Fibroblast of lung (primary cell): ENCODE data around the gene LAP3. TPM values are rescaled to one million over a fixed set of nuclear protein-coding genes. Genes with fewer than 3 reads are reported as not detected.

Source experiments
- DNase-seq, 2 donors: peaks; one replicate each; pipeline versions ENCODE4 v3.0.0 to v3.0.0-alpha.2; 2010; ENCODE audit warnings: low read depth in 2 of 2
- H2AFZ ChIP-seq: 2 replicates; pipeline ENCODE4 v1.5.1; 2012; ENCODE audit warnings: low read length, control low read depth, inconsistent platforms
- H3K27ac ChIP-seq: 2 replicates; pipeline ENCODE4 v1.5.1; 2011; ENCODE audit warnings: low read length, control low read depth; ENCODE audit not compliant: insufficient read depth
- H3K27me3 ChIP-seq: 2 replicates; pipeline ENCODE4 v1.5.1; 2011; ENCODE audit warnings: mild to moderate bottlenecking, low read length; ENCODE audit not compliant: control insufficient read depth, insufficient read depth
- H3K36me3 ChIP-seq: 2 replicates; pipeline ENCODE4 v1.5.1; 2011; ENCODE audit warnings: low read length; ENCODE audit not compliant: control insufficient read depth, insufficient read depth
- H3K4me1 ChIP-seq: 2 replicates; pipeline ENCODE4 v1.5.1; 2011; ENCODE audit warnings: low read length; ENCODE audit not compliant: control insufficient read depth, insufficient read depth; ENCODE audit errors: extremely low read depth
- H3K4me2 ChIP-seq: 2 replicates; pipeline ENCODE4 v1.5.1; 2011; ENCODE audit warnings: low read length, control low read depth; ENCODE audit not compliant: insufficient read depth; ENCODE audit errors: extremely low read depth
- H3K4me3 ChIP-seq, 4 experiments: fragments of 200-600 bp in 1 of 4; sonication (generic) in 1 of 4; replicated peaks in 1 of 4; 2 replicates each; pipeline ENCODE4 v1.5.1; 2011 to 2016; ENCODE audit warnings: low read length in 4 of 4, low read depth in 3 of 4, mild to moderate bottlenecking in 3 of 4, control low read depth in 2 of 4, inconsistent platforms in 1 of 4, mixed read lengths in 1 of 4; ENCODE audit not compliant: insufficient read depth in 1 of 4; ENCODE audit errors: control extremely low read depth in 1 of 4
- H3K79me2 ChIP-seq: 2 replicates; pipeline ENCODE4 v1.5.1; 2012; ENCODE audit warnings: mild to moderate bottlenecking, low read length, inconsistent platforms; ENCODE audit not compliant: control insufficient read depth, insufficient read depth
- H3K9ac ChIP-seq: 2 replicates; pipeline ENCODE4 v1.5.1; 2011; ENCODE audit warnings: mild to moderate bottlenecking, low read length, control low read depth; ENCODE audit not compliant: insufficient read depth
- H3K9me3 ChIP-seq: 2 replicates; pipeline ENCODE4 v1.5.1; 2012; ENCODE audit warnings: low read depth, low read length; ENCODE audit not compliant: control insufficient read depth, insufficient read depth
- H4K20me1 ChIP-seq: 2 replicates; pipeline ENCODE4 v1.5.1; 2011; ENCODE audit warnings: low read length; ENCODE audit not compliant: control insufficient read depth, insufficient read depth; ENCODE audit errors: extremely low read depth
- CTCF ChIP-seq, 2 donors: IDR thresholded peaks in 1 of 2; conservative IDR thresholded peaks in 1 of 2; 1 replicate in 1 of 2; 2 replicates in 1 of 2; pipeline ENCODE4 v1.5.1; 2011 to 2012; ENCODE audit warnings: low read length in 2 of 2, control low read depth in 1 of 2, inconsistent platforms in 1 of 2, low read depth in 1 of 2, mild to moderate bottlenecking in 1 of 2
- EZH2 ChIP-seq: IDR thresholded peaks from 2 replicates; pipeline ENCODE4 v1.5.1; 2012; ENCODE audit warnings: low read length, control low read depth, mild to moderate bottlenecking; ENCODE audit errors: missing control alignments
- polyA plus RNA-seq, 2 donors: library from polyadenylated mRNA; depleted of rRNA in 1 of 2; stranded (reverse) in 1 of 2; unstranded in 1 of 2; fragments of >200 nt; gene quantifications; 2 replicates each; pipeline ENCODE4 v1.2.1, GENCODE V29; 2011 to 2012; ENCODE audit warnings: missing spikeins in 1 of 2
- total RNA-seq: library from RNA; depleted of rRNA; stranded (reverse); fragments of >200 nt; gene quantifications from 2 replicates; pipeline ENCODE4 v1.2.1, GENCODE V29; 2014

Gene LAP3
- total and polyA plus RNA-seq, 2 donors (not counting 1 experiment from before 2014, with no cell fraction given) = 80.8 to 116 TPM

DNA sequence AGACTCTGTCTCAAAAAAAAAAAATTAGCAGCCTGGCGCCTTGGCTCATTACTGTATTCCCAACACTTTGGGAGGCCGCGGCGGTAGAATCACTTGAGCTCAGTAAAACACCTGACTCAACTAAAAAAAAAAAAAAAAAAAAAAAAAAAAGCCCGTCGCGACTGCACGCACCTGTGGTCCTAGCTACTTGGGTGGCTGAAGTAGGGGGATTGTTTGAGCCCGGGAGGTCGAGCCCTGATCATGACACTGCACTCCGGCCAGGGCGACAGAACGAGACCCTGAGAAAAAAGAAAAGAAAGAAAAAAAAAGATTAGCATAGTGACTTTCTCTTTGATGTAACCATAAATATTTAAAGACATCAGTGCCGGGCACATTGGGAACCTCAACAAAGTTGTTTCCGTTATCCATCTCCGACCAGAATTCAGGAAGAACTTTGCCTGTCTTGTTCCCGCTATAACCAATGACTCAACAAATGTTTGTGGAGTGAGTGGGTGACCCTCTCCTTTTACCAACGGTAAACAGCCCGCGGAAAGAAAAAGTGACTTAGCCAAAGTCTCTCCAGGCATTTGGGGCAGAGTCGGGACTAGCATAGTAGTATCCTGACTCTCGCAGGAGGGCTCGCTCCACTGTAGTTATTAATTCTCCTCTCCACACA is 36.9 kb downstream of the LAP3 start:
- Histone ChIP-seq H2AFZ (peak overlapping the region; percentile 93), H3K4me2 (peak overlapping the region; percentile 93), H3K4me3 (peak overlapping the region; percentile 95 to 98 (median 96)), H3K9ac (peak overlapping the region; percentile 94), H3K36me3 (peaks cover 2% of the 10 kb centered on the region), H4K20me1 (no peaks in the 10 kb centered on the region), H3K27ac (peak overlapping the region; percentile 97), H3K4me1 (peaks cover 4% of the 10 kb centered on the region), H3K9me3 (no peaks in the 10 kb centered on the region), H3K79me2 (peaks cover 41% of the 10 kb centered on the region), H3K27me3 (no peaks in the 10 kb centered on the region)
- DNase-seq = peak; percentile 72 to 82
- no peak for TF ChIP-seq CTCF (conservative IDR thresholded peaks at IDR 0.05 in 1 of 2, IDR thresholded peaks at IDR 0.05 in 1 of 2; ENCODE audit: low read depth in 1 of 2, low read length in 2 of 2)

DNA sequence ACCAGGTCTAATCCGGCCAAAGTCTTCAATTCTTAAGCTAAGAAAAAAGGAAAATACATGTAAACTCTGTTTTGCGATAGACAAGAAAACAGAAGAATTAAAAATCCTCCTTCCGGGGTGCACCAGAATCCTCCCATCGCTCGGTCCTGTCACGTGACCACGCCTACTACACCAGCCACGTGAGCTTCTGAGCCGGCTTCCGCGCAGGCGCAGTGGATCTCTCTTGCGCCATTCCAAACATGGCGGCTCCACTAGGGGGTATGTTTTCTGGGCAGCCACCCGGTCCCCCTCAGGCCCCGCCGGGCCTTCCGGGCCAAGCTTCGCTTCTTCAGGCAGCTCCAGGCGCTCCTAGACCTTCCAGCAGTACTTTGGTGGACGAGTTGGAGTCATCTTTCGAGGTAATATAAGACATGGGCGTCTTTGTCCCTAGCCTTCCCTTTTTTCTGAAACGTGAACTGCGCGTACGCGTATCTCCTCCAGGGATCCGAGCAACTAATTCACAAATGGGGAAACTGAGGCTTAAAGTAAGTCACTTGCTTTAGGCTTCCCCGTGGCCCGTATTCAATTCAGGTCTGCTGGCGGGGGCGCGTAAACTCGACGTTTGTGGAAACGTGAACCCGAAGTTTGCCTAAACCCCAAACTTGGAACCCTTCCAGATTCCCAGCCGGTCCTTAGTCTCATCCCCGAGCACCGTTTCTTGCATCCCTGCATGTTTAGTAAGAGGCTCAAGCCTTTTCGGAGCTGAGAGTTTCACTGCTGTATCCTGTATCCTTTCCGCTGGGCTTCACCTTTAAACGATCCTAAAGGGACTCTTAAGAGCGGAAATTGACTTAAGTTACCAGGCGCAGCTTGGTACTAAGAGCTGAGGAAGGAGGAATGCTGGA is 37.7 kb downstream of the LAP3 start, which contains the start of gene MED28:
TSS of gene MED28 (plus strand) at position 226 of the 884 bp plus-strand sequence. CDS start at position 240, 14 bp downstream.
- Histone ChIP-seq H4K20me1 (peaks cover 4% of the 10 kb centered on the region), H3K27ac (peak within 1 kb of the TSS; percentile 97), H3K36me3 (peaks cover 2% of the 10 kb centered on the region), H3K27me3 (no peaks in the 10 kb centered on the region), H3K9ac (peak within 1 kb of the TSS; percentile 94), H3K4me2 (peak within 1 kb of the TSS; percentile 93), H3K4me1 (peaks cover 11% of the 10 kb centered on the region), H3K4me3 (peak within 1 kb of the TSS; percentile 95 to 98 (median 96)), H3K9me3 (no peaks in the 10 kb centered on the region), H3K79me2 (peaks cover 48% of the 10 kb centered on the region), H2AFZ (peak within 1 kb of the TSS; percentile 96)
- TF ChIP-seq EZH2 (no peak), CTCF (conservative IDR thresholded peaks at IDR 0.05 in 1 of 2, IDR thresholded peaks at IDR 0.05 in 1 of 2; ENCODE audit: low read depth in 1 of 2, low read length in 2 of 2) (peak in 1 of 2 donors; percentile 8)
- peak; percentile 89 to 95 for DNase-seq

DNA sequence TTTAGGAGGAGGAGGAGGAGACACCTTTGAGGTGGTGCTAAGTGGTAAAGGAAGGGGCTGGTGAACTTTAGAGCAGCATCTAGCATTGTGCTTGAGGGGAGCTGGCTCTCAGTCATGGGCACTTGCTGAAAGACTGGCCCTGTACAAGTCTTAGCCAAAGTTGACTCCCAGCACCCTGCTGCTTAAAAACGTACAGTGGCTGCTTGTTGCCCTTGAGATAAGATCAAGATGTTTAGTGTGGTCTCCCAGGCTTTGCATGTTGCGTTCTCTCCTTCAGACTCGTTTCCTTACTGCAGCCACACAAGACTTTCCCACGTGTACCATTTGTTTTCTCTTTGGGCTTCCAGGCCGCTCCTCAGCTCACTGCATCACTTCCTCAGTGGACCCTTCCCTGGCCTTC is 39.3 kb downstream of the LAP3 start:
- Histone ChIP-seq H3K27ac (no peak overlapping the region), H3K4me3 (peak overlapping the region in 3 of 4 experiments; percentile 2 to 95 (median 95))

More for the DNA sequence above, 39.3 kb downstream of the LAP3 start:
- Histone ChIP-seq H2AFZ (no peak overlapping the region), H3K4me1 (peaks cover 11% of the 10 kb centered on the region), H3K79me2 (peaks cover 55% of the 10 kb centered on the region), H4K20me1 (peaks cover 4% of the 10 kb centered on the region), H3K9me3 (no peaks in the 10 kb centered on the region), H3K36me3 (peaks cover 7% of the 10 kb centered on the region), H3K27me3 (no peaks in the 10 kb centered on the region), H3K4me2 (peak overlapping the region; percentile 13), H3K9ac (no peak overlapping the region)
- TF ChIP-seq CTCF (conservative IDR thresholded peaks at IDR 0.05 in 1 of 2, IDR thresholded peaks at IDR 0.05 in 1 of 2; ENCODE audit: low read depth in 1 of 2, low read length in 2 of 2) = no peak
- no peak for TF ChIP-seq EZH2
- DNase-seq = no peak
